Measurements from ENCODE around the gene MTHFR. TPM values are rescaled to one million over a fixed set of nuclear protein-coding genes. Genes with fewer than 3 reads are reported as not detected.
A peak's percentile ranks its signal among the peaks of the same experiment; 100 is the strongest.

MTHFR gene
- 48.4 TPM for total RNA-seq

- intact Hi-C loops (cut with DNase I), result loop anchor here (1.0 to 5.0 kb wide), 5 partner anchors 69 to 175 kb away; partner anchors contain the start of genes AGTRAP, FBXO2, FBXO44 and MAD2L2
- H3K27me3 ChIP-seq, result no peaks in the 10 kb centered on the region
- DNase-seq (ENCODE audit: low spot score in 2 of 2), result peak; percentile 98 to 99
- no peaks in the 10 kb centered on the region for H3K9me3 ChIP-seq
- peaks cover 11 to 26% of the 10 kb centered on the region in 2 donors for H3K4me1 ChIP-seq
- H3K36me3 ChIP-seq, result peaks cover 7 to 14% of the 10 kb centered on the region in 2 donors
- H3K4me3 ChIP-seq, result peak within 1 kb of the TSS; percentile 85
- peak within 1 kb of the TSS; percentile 97 to 99 for H3K27ac ChIP-seq
- TF ChIP-seq CTCF (IDR thresholded peaks at IDR 0.05), result no peak
Measured at GRCh38 chr1:11805422-11806306, at the start of gene MTHFR, which contains the start of gene CLCN6. TSS of gene MTHFR (minus strand) at chr1:11805964. CDS start at chr1:11803116, 2,848 bp downstream. TSS of gene CLCN6 (plus strand) at chr1:11806191. CDS start at chr1:11806263, 72 bp downstream.

- peaks cover 11% of the 10 kb centered on the region for H3K27me3 ChIP-seq
- no peak for DNase-seq (ENCODE audit: low spot score in 2 of 2)
- intact Hi-C loops (cut with DNase I), result no loop called here
Measured at GRCh38 chr1:11855430-11855829, 49.7 kb upstream of the MTHFR start.

GRCh38 chr1:11854519-11854918 is 48.8 kb upstream of the MTHFR start:
- no peak for TF ChIP-seq CTCF (IDR thresholded peaks at IDR 0.05)
- Histone ChIP-seq H3K4me1 (no peaks in the 10 kb centered on the region), H3K36me3 (no peaks in the 10 kb centered on the region), H3K27ac (no peak overlapping the region), H3K4me3 (no peak overlapping the region), H3K9me3 (no peaks in the 10 kb centered on the region), H3K27me3 (peaks cover 7% of the 10 kb centered on the region)
- intact Hi-C loops (cut with DNase I), result no loop called here
- DNase-seq (ENCODE audit: low spot score in 2 of 2), result no peak

More at GRCh38 chr1:11855430-11855829, 49.7 kb upstream of the MTHFR start:
- no peak overlapping the region for H3K27ac ChIP-seq
- H3K36me3 ChIP-seq, result no peaks in the 10 kb centered on the region
- H3K9me3 ChIP-seq, result no peaks in the 10 kb centered on the region
- no peak overlapping the region for H3K4me3 ChIP-seq
- no peak for TF ChIP-seq CTCF (IDR thresholded peaks at IDR 0.05)
- H3K4me1 ChIP-seq, result no peaks in the 10 kb centered on the region

- Histone ChIP-seq H3K36me3 (no peaks in the 10 kb centered on the region), H3K27me3 (no peaks in the 10 kb centered on the region), H3K4me3 (no peak overlapping the region), H3K9me3 (no peaks in the 10 kb centered on the region), H3K27ac (no peak overlapping the region), H3K4me1 (no peaks in the 10 kb centered on the region)
- no peak for DNase-seq (ENCODE audit: low spot score in 2 of 2)
- TF ChIP-seq CTCF (IDR thresholded peaks at IDR 0.05), result no peak
- intact Hi-C loops (cut with DNase I), result no loop called here
Measured at GRCh38 chr1:11851180-11851579, 45.4 kb upstream of the MTHFR start.

- no peak for TF ChIP-seq CTCF (IDR thresholded peaks at IDR 0.05)
- no peak for DNase-seq (ENCODE audit: low spot score in 2 of 2)
Measured at GRCh38 chr1:11850156-11850555, 44.4 kb upstream of the MTHFR start.

More at GRCh38 chr1:11850156-11850555, 44.4 kb upstream of the MTHFR start:
- Histone ChIP-seq H3K36me3 (peaks cover 5% of the 10 kb centered on the region in 2 donors), H3K9me3 (no peaks in the 10 kb centered on the region), H3K27ac (no peak overlapping the region), H3K27me3 (no peaks in the 10 kb centered on the region), H3K4me1 (no peaks in the 10 kb centered on the region), H3K4me3 (no peak overlapping the region)
- intact Hi-C loops (cut with DNase I), result no loop called here

Measured in ascending aorta (tissue), 2 donors.